ENCODE results near the gene C1QTNF5.

- TF ChIP-seq CTCF (IDR thresholded peaks at IDR 0.05) (no peak), POLR2A (IDR thresholded peaks at IDR 0.05) (no peak)
These were observed 16.5 kb downstream of the C1QTNF5 start for GRCh38 chr11:119324189-119324588.
